HEK293T (cell line): ENCODE results near the gene PPIP5K1.

ENCODE experiments used
- ARNT ChIP-seq: fragments of 450-650 bp; IDR thresholded peaks from 2 replicates; pipeline ENCODE4 v1.6.1; 2017; ENCODE audit warnings: mild to moderate bottlenecking
- BHLHE40 ChIP-seq: fragments of 450-650 bp; IDR thresholded peaks from 2 replicates; pipeline ENCODE4 v1.6.1; 2016; ENCODE audit warnings: mild to moderate bottlenecking, moderate library complexity, borderline replicate concordance
- ELF4 ChIP-seq: fragments of 450-650 bp; IDR thresholded peaks from 2 replicates; pipeline ENCODE4 v1.6.1; 2017; ENCODE audit warnings: antibody characterized with exemption
- FOXA1 ChIP-seq: fragments of 450-650 bp; IDR thresholded peaks from 2 replicates; pipeline ENCODE4 v1.6.1; 2016; ENCODE audit warnings: mild to moderate bottlenecking
- FOXK2 ChIP-seq: fragments of 450-650 bp; IDR thresholded peaks from 2 replicates; pipeline ENCODE4 v1.6.1; 2016; ENCODE audit warnings: mild to moderate bottlenecking
- FOXM1 ChIP-seq: fragments of 450-650 bp; IDR thresholded peaks from 2 replicates; pipeline ENCODE4 v1.6.1; 2017; ENCODE audit warnings: mild to moderate bottlenecking, borderline replicate concordance
- HDGF ChIP-seq: fragments of 450-650 bp; IDR thresholded peaks from 2 replicates; pipeline ENCODE4 v1.6.1; 2017; ENCODE audit warnings: antibody characterized with exemption, borderline replicate concordance
- LEF1 ChIP-seq: fragments of 450-650 bp; IDR thresholded peaks from 2 replicates; pipeline ENCODE4 v1.6.1; 2017; ENCODE audit warnings: mild to moderate bottlenecking, borderline replicate concordance
- NFRKB ChIP-seq: fragments of 450-650 bp; IDR thresholded peaks from 2 replicates; pipeline ENCODE4 v1.6.1; 2016; ENCODE audit warnings: mild to moderate bottlenecking, moderate library complexity
- SP1 ChIP-seq: fragments of 450-650 bp; IDR thresholded peaks from 2 replicates; pipeline ENCODE4 v1.6.1; 2017
- SUZ12 ChIP-seq: fragments of 450-650 bp; IDR thresholded peaks from 2 replicates; pipeline ENCODE4 v1.6.1; 2016; ENCODE audit warnings: mild to moderate bottlenecking
- TARDBP ChIP-seq: fragments of 450-650 bp; IDR thresholded peaks from 2 replicates; pipeline ENCODE4 v1.6.1; 2016
- TF ChIP-seq, protein P1 (sequence below): fragments of 450-650 bp; IDR thresholded peaks from 2 replicates; pipeline ENCODE4 v1.6.1; 2016

DNA sequence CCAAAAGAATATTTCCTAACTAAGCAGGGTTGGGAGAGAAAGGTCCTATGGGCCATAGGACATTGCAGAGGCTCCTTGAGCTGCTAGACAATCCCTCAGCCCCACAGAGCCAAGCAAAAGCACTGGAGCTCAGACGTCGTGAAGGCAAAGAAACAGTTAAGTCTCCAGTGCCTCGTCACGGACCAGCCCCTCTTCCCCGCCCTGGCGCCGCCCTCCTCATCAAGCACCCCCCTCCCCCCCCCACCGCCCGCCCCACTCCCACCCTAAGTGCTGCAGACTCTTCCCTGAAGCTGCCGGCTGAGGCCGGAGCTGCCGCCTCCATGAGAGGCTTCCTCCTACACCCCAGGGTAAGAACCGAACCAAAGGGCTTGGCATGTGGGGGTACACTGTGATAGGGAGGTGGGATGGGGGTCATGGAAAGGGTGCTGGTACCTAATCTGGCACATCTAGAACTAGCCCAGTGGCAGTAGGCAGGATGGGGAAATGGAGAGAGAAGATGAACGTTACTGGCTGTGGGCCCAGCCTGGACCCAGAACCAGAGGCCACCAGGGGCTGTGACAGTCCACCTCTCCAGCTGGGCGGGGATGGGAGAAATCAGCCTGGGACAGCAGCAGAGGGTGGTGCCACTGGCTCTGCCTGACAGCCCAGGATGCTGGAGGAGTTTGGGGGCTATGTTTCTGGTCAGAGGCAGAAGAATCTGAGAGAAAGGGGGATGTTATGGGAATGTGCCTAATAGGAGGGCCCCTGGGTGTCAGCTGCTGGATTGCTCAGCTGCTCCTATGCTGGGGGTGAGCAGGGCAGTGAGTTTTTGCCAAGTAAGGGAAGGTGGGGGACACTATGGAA is 72.4 kb downstream of the PPIP5K1 start, which contains the start of gene MAP1A:
- TF ChIP-seq FOXM1 (no peak), ELF4 (no peak), NFRKB (no peak), BHLHE40 (no peak), FOXK2 (no peak), SUZ12 (no peak), ARNT (no peak), FOXA1 (no peak), SP1 (no peak), TARDBP (no peak), HDGF (no peak), LEF1 (no peak)
- TF ChIP-seq, protein P1, sequence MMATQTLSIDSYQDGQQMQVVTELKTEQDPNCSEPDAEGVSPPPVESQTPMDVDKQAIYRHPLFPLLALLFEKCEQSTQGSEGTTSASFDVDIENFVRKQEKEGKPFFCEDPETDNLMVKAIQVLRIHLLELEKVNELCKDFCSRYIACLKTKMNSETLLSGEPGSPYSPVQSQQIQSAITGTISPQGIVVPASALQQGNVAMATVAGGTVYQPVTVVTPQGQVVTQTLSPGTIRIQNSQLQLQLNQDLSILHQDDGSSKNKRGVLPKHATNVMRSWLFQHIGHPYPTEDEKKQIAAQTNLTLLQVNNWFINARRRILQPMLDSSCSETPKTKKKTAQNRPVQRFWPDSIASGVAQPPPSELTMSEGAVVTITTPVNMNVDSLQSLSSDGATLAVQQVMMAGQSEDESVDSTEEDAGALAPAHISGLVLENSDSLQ: no peak
